ENCODE measurements around the gene ADGRL1.

DNA sequence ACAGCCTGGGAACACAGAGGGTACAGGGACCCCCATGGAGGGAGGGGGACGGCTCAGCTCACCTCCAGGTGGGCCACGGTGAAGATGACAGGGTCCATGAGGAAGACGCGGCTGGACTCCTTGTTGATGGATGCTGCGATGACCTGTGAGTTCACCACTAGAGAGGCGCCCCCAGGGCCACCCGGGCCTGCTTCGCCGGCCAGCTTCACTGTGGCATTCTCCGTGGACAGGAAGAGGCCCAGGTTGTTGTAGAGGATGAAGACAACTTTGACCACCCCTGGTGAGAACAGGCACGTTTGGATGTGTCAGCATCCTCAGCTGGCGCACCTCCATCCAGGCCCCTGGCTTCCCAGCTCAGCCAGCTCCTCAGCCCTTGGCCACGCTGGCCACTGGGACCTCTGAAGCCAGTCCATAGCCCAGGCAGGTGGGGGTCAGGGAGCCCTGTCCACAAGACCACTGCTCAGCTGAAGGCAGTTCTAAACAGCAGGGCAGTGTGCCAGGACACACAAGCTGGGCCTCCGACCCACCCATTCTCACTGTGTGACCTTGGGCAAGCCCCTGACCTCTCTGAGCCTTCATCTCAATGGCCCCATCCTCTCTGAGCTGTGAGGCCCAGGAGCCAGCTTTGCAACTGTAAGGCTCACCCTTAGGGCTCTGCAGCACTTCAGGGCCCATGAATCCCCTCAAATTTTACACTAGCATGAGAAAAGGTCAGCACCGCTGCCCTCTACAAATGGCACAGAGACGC is 47.5 kb downstream of the ADGRL1 start:
- TF ChIP-seq EZH2 (IDR thresholded peaks at IDR 0.05; ENCODE audit: borderline replicate concordance, insufficient read depth, low read depth, low read length, poor library complexity, severe bottlenecking): no peak
- TF ChIP-seq, protein P1, sequence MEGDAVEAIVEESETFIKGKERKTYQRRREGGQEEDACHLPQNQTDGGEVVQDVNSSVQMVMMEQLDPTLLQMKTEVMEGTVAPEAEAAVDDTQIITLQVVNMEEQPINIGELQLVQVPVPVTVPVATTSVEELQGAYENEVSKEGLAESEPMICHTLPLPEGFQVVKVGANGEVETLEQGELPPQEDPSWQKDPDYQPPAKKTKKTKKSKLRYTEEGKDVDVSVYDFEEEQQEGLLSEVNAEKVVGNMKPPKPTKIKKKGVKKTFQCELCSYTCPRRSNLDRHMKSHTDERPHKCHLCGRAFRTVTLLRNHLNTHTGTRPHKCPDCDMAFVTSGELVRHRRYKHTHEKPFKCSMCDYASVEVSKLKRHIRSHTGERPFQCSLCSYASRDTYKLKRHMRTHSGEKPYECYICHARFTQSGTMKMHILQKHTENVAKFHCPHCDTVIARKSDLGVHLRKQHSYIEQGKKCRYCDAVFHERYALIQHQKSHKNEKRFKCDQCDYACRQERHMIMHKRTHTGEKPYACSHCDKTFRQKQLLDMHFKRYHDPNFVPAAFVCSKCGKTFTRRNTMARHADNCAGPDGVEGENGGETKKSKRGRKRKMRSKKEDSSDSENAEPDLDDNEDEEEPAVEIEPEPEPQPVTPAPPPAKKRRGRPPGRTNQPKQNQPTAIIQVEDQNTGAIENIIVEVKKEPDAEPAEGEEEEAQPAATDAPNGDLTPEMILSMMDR (IDR thresholded peaks at IDR 0.05): no peak

All from B cell (primary cell).